ENCODE results near the gene CETP. TPM values are rescaled to one million over a fixed set of nuclear protein-coding genes. Genes with fewer than 3 reads are reported as not detected.

CETP gene
- total and polyA plus RNA-seq, 2 of the 13 experiments (the other 11 are each of a cell fraction or from before 2014, with no cell fraction given): 0.31 to 9.8 TPM

DNA sequence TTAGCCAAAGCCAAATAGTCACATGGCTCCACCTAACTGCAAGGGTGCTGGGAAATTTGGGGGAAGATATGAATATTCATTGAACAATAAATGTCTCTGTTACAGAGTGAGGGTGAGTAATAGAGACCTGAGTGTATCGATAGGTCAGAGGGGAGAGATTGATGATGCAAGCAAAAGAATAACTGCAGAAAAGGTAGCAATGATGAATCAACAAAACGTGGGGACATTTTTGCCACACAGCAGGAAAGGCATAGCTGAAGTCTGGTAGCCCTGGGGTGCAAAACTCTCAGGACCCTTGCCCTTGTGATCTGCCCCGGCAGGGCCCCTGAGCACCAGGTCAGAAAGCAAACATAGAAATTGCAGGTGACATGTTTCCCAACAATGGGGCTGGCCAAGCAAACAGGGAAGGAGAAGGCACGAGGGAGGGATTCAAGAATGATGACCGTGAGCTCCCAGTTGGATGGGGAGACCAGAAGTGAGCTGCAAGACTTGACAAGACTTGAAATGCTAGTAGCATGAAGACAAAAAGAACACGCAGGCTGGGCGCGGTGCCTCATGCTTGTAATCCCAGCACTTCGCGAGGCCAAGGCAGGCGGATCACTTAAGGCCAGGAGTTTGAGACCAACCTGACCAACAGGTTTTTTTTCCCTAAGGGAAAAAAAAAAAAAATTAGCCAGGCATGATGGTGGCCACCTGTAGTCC lies 42.5 kb upstream of the CETP start (continued):
- TF ChIP-seq ZNF30 (CRISPR knock-in tag; IDR thresholded peaks at IDR 0.05) (no peak), ZNF879 (CRISPR knock-in tag; IDR thresholded peaks at IDR 0.05) (no peak), HMGA1 (CRISPR knock-in tag; conservative IDR thresholded peaks at IDR 0.05) (no peak), BORCS8-MEF2B (CRISPR knock-in tag; IDR thresholded peaks at IDR 0.05) (peak; percentile 64), HCFC1 (IDR thresholded peaks at IDR 0.05; ENCODE audit: low read depth, low read length) (no peak), ZBTB7B (CRISPR knock-in tag; IDR thresholded peaks at IDR 0.05) (peak; percentile 97), GLI4 (CRISPR knock-in tag; IDR thresholded peaks at IDR 0.05; ENCODE audit: borderline replicate concordance) (no peak), ATF7 (IDR thresholded peaks at IDR 0.05) (no peak), ATF7 (CRISPR knock-in tag; IDR thresholded peaks at IDR 0.05) (peak; percentile 59; the same call in 1 of the 2 replicates), ZNF839 (CRISPR knock-in tag; IDR thresholded peaks at IDR 0.05; ENCODE audit: borderline replicate concordance) (peak; percentile 77; the same call in 1 of the 2 replicates), NFKB2 (CRISPR knock-in tag; IDR thresholded peaks at IDR 0.05; ENCODE audit: borderline replicate concordance) (no peak; the same call in 1 of the 2 replicates), HNRNPH1 (optimal IDR thresholded peaks at IDR 0.05; ENCODE audit: low read depth, low read length) (no peak), MYC (CRISPR knock-in tag; IDR thresholded peaks at IDR 0.05; ENCODE audit: borderline replicate concordance) (peak; percentile 84), ZNF382 (CRISPR knock-in tag; IDR thresholded peaks at IDR 0.05; ENCODE audit: borderline replicate concordance) (no peak), MIER2 (CRISPR knock-in tag; IDR thresholded peaks at IDR 0.05) (peak; percentile 80; the same call in 1 of the 2 replicates), ZNF333 (CRISPR knock-in tag; IDR thresholded peaks at IDR 0.05; ENCODE audit: borderline replicate concordance) (no peak), ZNF878 (CRISPR knock-in tag; IDR thresholded peaks at IDR 0.05) (peak; percentile 71; the same call in 1 of the 2 replicates), ZNF510 (CRISPR knock-in tag; IDR thresholded peaks at IDR 0.05; ENCODE audit: low read depth) (no peak), MIXL1 (CRISPR knock-in tag; IDR thresholded peaks at IDR 0.05) (peak; percentile 86; the same call in 1 of the 2 replicates)
- TF ChIP-seq, protein P1, sequence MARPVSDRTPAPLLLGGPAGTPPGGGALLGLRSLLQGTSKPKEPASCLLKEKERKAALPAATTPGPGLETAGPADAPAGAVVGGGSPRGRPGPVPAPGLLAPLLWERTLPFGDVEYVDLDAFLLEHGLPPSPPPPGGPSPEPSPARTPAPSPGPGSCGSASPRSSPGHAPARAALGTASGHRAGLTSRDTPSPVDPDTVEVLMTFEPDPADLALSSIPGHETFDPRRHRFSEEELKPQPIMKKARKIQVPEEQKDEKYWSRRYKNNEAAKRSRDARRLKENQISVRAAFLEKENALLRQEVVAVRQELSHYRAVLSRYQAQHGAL (CRISPR knock-in tag; IDR thresholded peaks at IDR 0.05; ENCODE audit: not compliant biosample characterization): no peak
- TF ChIP-seq, protein P2, sequence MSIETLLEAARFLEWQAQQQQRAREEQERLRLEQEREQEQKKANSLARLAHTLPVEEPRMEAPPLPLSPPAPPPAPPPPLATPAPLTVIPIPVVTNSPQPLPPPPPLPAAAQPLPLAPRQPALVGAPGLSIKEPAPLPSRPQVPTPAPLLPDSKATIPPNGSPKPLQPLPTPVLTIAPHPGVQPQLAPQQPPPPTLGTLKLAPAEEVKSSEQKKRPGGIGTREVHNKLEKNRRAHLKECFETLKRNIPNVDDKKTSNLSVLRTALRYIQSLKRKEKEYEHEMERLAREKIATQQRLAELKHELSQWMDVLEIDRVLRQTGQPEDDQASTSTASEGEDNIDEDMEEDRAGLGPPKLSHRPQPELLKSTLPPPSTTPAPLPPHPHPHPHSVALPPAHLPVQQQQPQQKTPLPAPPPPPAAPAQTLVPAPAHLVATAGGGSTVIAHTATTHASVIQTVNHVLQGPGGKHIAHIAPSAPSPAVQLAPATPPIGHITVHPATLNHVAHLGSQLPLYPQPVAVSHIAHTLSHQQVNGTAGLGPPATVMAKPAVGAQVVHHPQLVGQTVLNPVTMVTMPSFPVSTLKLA (IDR thresholded peaks at IDR 0.05): no peak
- TF ChIP-seq, protein P3, sequence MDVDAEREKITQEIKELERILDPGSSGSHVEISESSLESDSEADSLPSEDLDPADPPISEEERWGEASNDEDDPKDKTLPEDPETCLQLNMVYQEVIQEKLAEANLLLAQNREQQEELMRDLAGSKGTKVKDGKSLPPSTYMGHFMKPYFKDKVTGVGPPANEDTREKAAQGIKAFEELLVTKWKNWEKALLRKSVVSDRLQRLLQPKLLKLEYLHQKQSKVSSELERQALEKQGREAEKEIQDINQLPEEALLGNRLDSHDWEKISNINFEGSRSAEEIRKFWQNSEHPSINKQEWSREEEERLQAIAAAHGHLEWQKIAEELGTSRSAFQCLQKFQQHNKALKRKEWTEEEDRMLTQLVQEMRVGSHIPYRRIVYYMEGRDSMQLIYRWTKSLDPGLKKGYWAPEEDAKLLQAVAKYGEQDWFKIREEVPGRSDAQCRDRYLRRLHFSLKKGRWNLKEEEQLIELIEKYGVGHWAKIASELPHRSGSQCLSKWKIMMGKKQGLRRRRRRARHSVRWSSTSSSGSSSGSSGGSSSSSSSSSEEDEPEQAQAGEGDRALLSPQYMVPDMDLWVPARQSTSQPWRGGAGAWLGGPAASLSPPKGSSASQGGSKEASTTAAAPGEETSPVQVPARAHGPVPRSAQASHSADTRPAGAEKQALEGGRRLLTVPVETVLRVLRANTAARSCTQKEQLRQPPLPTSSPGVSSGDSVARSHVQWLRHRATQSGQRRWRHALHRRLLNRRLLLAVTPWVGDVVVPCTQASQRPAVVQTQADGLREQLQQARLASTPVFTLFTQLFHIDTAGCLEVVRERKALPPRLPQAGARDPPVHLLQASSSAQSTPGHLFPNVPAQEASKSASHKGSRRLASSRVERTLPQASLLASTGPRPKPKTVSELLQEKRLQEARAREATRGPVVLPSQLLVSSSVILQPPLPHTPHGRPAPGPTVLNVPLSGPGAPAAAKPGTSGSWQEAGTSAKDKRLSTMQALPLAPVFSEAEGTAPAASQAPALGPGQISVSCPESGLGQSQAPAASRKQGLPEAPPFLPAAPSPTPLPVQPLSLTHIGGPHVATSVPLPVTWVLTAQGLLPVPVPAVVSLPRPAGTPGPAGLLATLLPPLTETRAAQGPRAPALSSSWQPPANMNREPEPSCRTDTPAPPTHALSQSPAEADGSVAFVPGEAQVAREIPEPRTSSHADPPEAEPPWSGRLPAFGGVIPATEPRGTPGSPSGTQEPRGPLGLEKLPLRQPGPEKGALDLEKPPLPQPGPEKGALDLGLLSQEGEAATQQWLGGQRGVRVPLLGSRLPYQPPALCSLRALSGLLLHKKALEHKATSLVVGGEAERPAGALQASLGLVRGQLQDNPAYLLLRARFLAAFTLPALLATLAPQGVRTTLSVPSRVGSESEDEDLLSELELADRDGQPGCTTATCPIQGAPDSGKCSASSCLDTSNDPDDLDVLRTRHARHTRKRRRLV (CRISPR knock-in tag; IDR thresholded peaks at IDR 0.05): no peak
- TF ChIP-seq, protein P4, sequence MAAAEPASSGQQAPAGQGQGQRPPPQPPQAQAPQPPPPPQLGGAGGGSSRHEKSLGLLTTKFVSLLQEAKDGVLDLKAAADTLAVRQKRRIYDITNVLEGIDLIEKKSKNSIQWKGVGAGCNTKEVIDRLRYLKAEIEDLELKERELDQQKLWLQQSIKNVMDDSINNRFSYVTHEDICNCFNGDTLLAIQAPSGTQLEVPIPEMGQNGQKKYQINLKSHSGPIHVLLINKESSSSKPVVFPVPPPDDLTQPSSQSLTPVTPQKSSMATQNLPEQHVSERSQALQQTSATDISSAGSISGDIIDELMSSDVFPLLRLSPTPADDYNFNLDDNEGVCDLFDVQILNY (CRISPR knock-in tag; conservative IDR thresholded peaks at IDR 0.05): no peak
